ENCODE results near the gene ZSWIM4.

GRCh38 chr19:13783565-13784500 lies 11.4 kb upstream of the ZSWIM4 start:
- no peak for TF ChIP-seq CTCF (IDR thresholded peaks at IDR 0.05)
- no peak for TF ChIP-seq POLR2A (IDR thresholded peaks at IDR 0.05)

Data from upper lobe of left lung (tissue), 4 donors.